B cell (primary cell): ENCODE measurements around the gene SPIRE1. TPM values are rescaled to one million over a fixed set of nuclear protein-coding genes. Genes with fewer than 3 reads are reported as not detected.

Experiments used
- ATAC-seq: fragments of 200-7000 bp; cut with Tn5 transposase; one replicate; pipeline ENCODE4 v1.10.0; 2021; ENCODE audit warnings: low read depth, mild to moderate bottlenecking, moderate number of reproducible peaks, moderate library complexity
- CTCF ChIA-PET: fragments of 350-600 bp; sonication (Branson Sonifier 250); formaldehyde crosslinking; loops from one replicate; lab custom pipeline; 2021; ENCODE audit warnings: antibody characterized with exemption, inconsistent platforms; lab: Charles Lee
- POLR2A ChIA-PET: fragments of 350-600 bp; sonication (Branson Sonifier 250); formaldehyde crosslinking; loops from one replicate; lab custom pipeline; 2021; ENCODE audit warnings: antibody characterized with exemption; lab: Charles Lee
- DNase-seq: peaks from one replicate; pipeline ENCODE4 v3.0.0; 2013
- H2AFZ ChIP-seq: 2 replicates; pipeline ENCODE4 v1.6.1; 2012; ENCODE audit warnings: mild to moderate bottlenecking, low read depth, low read length; ENCODE audit not compliant: insufficient read depth, poor library complexity, severe bottlenecking
- H3K27ac ChIP-seq, 2 donors: 1 replicate in 1 of 2; 2 replicates in 1 of 2; pipeline ENCODE4 v1.5.1; 2012 to 2013; ENCODE audit warnings: low read length in 2 of 2, mild to moderate bottlenecking in 2 of 2, moderate library complexity in 1 of 2
- H3K27me3 ChIP-seq, 4 experiments: fragments of 200-600 bp in 1 of 4; sonication (generic) in 1 of 4; replicated peaks in 1 of 4; 1 replicate in 2 of 4; 2 replicates in 2 of 4; pipeline versions ENCODE4 v1.6.1 to v1.7.0; 2013 to 2016; ENCODE audit warnings: low read length in 3 of 4, mild to moderate bottlenecking in 2 of 4, mixed read lengths in 1 of 4, moderate library complexity in 1 of 4; ENCODE audit not compliant: insufficient read depth in 4 of 4, control insufficient read depth in 3 of 4; ENCODE audit errors: control extremely low read depth in 1 of 4
- H3K36me3 ChIP-seq, 2 experiments: replicated peaks in 1 of 2; 1 replicate in 1 of 2; 2 replicates in 1 of 2; pipeline versions ENCODE4 v1.6.1 to v1.7.1; 2013; ENCODE audit warnings: low read length in 1 of 2; ENCODE audit not compliant: insufficient read depth in 2 of 2, control insufficient read depth in 1 of 2; ENCODE audit errors: control extremely low read depth in 1 of 2, extremely low read depth in 1 of 2
- H3K4me1 ChIP-seq, 2 donors: fragments of 200-600 bp in 1 of 2; sonication (generic) in 1 of 2; 1 replicate in 1 of 2; 2 replicates in 1 of 2; pipeline versions ENCODE4 v1.5.1 to v1.6.1; 2013 to 2017; ENCODE audit warnings: low read length in 2 of 2; ENCODE audit not compliant: control insufficient read depth in 2 of 2, insufficient read depth in 2 of 2
- H3K4me2 ChIP-seq: replicated peaks from 2 replicates; pipeline ENCODE3; 2012; ENCODE audit warnings: mild to moderate bottlenecking, low read depth, low read length; ENCODE audit not compliant: poor library complexity, severe bottlenecking
- H3K4me3 ChIP-seq, 5 experiments: fragments of 200-600 bp in 1 of 5; sonication (generic) in 1 of 5; 1 replicate in 3 of 5; 2 replicates in 2 of 5; pipeline versions ENCODE4 v1.5.1 to v1.7.0; 2011 to 2016; ENCODE audit warnings: low read length in 4 of 5, mild to moderate bottlenecking in 4 of 5, low read depth in 2 of 5, control low read depth in 1 of 5, moderate library complexity in 1 of 5; ENCODE audit not compliant: insufficient read depth in 1 of 5; ENCODE audit errors: control extremely low read depth in 1 of 5, extremely low read depth in 1 of 5
- H3K79me2 ChIP-seq: fragments of 200-600 bp; sonication (generic); one replicate; pipeline ENCODE4 v1.6.0; 2016; ENCODE audit warnings: low read length; ENCODE audit not compliant: control insufficient read depth, insufficient read depth
- H3K9ac ChIP-seq: fragments of 200-600 bp; sonication (generic); 2 replicates; pipeline ENCODE4 v1.6.1; 2017; ENCODE audit warnings: mild to moderate bottlenecking, low read length, moderate library complexity
- H3K9me3 ChIP-seq, 3 donors: one replicate each; pipeline versions ENCODE4 v1.6.1 to v1.7.1; 2013; ENCODE audit warnings: low read length in 2 of 3; ENCODE audit not compliant: control insufficient read depth in 2 of 3, insufficient read depth in 1 of 3; ENCODE audit errors: control extremely low read depth in 1 of 3
- H4K20me1 ChIP-seq: 2 replicates; pipeline ENCODE4 v1.6.0; 2012; ENCODE audit warnings: mild to moderate bottlenecking, low read length; ENCODE audit not compliant: insufficient read depth, control insufficient read depth, poor library complexity, severe bottlenecking
- H3K27ac Mint-ChIP-seq: one replicate; pipeline ENCODE4 v1.8.0; 2021; ENCODE audit warnings: mixed read lengths
- H3K27me3 Mint-ChIP-seq: one replicate; pipeline ENCODE4 v1.8.0; 2021; ENCODE audit warnings: mixed read lengths
- H3K4me1 Mint-ChIP-seq: one replicate; pipeline ENCODE4 v1.8.0; 2021; ENCODE audit warnings: mixed read lengths
- H3K4me3 Mint-ChIP-seq: one replicate; pipeline ENCODE4 v1.8.0; 2021; ENCODE audit warnings: mixed read lengths
- H3K9me3 Mint-ChIP-seq: one replicate; pipeline ENCODE4 v1.8.0; 2022; ENCODE audit warnings: mixed read lengths; ENCODE audit not compliant: insufficient read depth
- EZH2 ChIP-seq: IDR thresholded peaks from 2 replicates; pipeline ENCODE4 v1.6.1; 2012; ENCODE audit warnings: borderline replicate concordance, low read depth, mild to moderate bottlenecking, moderate library complexity, low read length; ENCODE audit not compliant: insufficient read depth, poor library complexity, severe bottlenecking
- WGBS: methylation state at CpG from one replicate; pipeline ENCODE4 v1.1.5; 2013; ENCODE audit warnings: missing lambda C conversion rate; ENCODE audit not compliant: insufficient coverage; 5-methylcytosine and 5-hydroxymethylcytosine counted together
- intact Hi-C: fragments of 100-400 bp; cut with micrococcal nuclease; formaldehyde crosslinking; loops from one replicate; pipeline ENCODE4 v1.10.0; 2022
- polyA plus RNA-seq: library from polyadenylated mRNA; depleted of rRNA; stranded (reverse); fragments of >200 nt; gene quantifications from 2 replicates; pipeline ENCODE4 v1.2.3, GENCODE V29; 2012
- total RNA-seq, 2 donors: library from RNA; stranded (reverse); fragments of 120-200 nt in 1 of 2; gene quantifications; 1 replicate in 1 of 2; 2 replicates in 1 of 2; pipeline versions ENCODE4 v1.2.3 to v1.2.4, GENCODE V29; 2013 to 2022
- TF ChIP-seq, protein P1 (sequence below): fragments of 200-600 bp; IDR thresholded peaks from one replicate; pipeline ENCODE4 v1.8.0; 2022; ENCODE audit warnings: antibody characterized with exemption, mild to moderate bottlenecking

The SPIRE1 gene
- total and polyA plus RNA-seq, 2 donors (not counting 1 experiment from before 2014, with no cell fraction given) = 0.22 to 4.0 TPM

DNA sequence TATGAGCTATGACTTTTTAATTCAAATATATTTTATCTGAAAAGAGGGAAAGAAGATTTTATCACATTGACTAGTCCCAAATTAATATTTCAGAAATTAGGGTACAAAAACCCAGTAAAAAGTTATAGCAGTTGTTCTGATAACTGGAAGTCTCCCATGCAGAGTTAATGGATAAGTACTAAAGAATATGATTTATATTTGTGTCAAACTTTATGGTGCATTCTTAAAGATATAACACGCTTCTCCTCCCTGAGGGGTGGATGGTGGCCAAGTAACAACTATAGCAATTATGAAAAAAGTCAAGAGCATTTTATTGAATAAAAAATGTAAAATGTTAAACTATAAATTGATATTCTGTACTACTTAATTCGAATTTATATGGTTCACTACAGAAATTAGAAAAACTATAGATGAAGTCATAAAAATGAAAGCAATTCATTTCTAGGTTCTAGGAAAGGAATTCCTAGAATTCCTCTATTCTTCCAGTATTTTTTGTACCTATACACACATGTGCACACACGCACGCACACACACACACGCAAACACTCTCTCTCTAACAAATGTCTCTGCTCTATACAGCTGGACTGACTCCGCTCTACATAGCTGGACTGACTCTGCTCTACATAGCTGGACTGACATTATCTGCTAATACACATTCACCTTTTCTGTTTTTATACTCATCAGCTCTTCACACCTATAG, 138.9 kb downstream of the SPIRE1 start:
- ATAC-seq (no peak), DNase-seq (no peak)
- H3K4me2 ChIP-seq = no peak overlapping the region
- no peaks in the 10 kb centered on the region for H3K9me3 ChIP-seq
- no peaks in the 10 kb centered on the region for H4K20me1 ChIP-seq
- H3K27me3 ChIP-seq = no peaks in the 10 kb centered on the region
- no peaks in the 10 kb centered on the region for H3K4me1 ChIP-seq
- TF ChIP-seq EZH2 = no peak
- TF ChIP-seq, protein P1, sequence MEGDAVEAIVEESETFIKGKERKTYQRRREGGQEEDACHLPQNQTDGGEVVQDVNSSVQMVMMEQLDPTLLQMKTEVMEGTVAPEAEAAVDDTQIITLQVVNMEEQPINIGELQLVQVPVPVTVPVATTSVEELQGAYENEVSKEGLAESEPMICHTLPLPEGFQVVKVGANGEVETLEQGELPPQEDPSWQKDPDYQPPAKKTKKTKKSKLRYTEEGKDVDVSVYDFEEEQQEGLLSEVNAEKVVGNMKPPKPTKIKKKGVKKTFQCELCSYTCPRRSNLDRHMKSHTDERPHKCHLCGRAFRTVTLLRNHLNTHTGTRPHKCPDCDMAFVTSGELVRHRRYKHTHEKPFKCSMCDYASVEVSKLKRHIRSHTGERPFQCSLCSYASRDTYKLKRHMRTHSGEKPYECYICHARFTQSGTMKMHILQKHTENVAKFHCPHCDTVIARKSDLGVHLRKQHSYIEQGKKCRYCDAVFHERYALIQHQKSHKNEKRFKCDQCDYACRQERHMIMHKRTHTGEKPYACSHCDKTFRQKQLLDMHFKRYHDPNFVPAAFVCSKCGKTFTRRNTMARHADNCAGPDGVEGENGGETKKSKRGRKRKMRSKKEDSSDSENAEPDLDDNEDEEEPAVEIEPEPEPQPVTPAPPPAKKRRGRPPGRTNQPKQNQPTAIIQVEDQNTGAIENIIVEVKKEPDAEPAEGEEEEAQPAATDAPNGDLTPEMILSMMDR = no peak
- Mint-ChIP-seq H3K4me3 (no peak overlapping the region), H3K27ac (no peak overlapping the region), H3K4me1 (no peaks in the 10 kb centered on the region), H3K27me3 (peaks cover 3% of the 10 kb centered on the region), H3K9me3 (no peaks in the 10 kb centered on the region)
- no peak overlapping the region for H3K9ac ChIP-seq
- POLR2A ChIA-PET = no interaction called here
- no peaks in the 10 kb centered on the region for H3K36me3 ChIP-seq
- no peaks in the 10 kb centered on the region for H3K79me2 ChIP-seq
- CTCF ChIA-PET = interaction anchor here (0.6 kb wide), 1 partner anchor 116 kb away, joined by 4 read pairs; no protein-coding TSS in a partner anchor
- intact Hi-C loops = no loop called here
- no peak overlapping the region for H3K27ac ChIP-seq
- H3K4me3 ChIP-seq = no peak overlapping the region
- H2AFZ ChIP-seq = no peak overlapping the region
- WGBS = 96% methylated on average over 4 of the region's 6 CpGs

DNA sequence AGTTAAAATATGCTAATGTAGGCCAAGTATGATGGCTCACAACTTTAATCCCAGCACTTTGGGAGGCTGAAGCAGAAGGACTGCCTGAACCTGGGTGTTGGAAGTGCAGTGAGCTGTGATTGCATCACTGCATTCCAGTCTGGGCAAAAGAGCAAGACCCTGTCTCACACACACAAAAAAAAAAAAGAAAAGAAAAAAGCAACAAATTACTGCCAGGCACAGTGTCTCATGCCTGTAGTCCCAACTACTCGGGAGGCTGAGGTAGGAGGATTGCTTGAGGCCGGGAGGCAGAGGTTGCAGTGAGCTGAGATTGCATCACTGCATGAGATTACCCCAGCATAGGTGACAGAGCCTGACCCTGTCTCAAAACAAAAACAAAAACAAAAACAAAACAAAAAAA, 139.6 kb downstream of the SPIRE1 start:
- DNase-seq = no peak
- no peak overlapping the region for H3K4me3 Mint-ChIP-seq
- H3K4me3 ChIP-seq = no peak overlapping the region
- H3K27ac Mint-ChIP-seq = no peak overlapping the region
- H3K27me3 Mint-ChIP-seq = peaks cover 3% of the 10 kb centered on the region
- H3K36me3 ChIP-seq = no peaks in the 10 kb centered on the region
- CTCF ChIA-PET = interaction anchor here (0.6 kb wide), 1 partner anchor 115 kb away, joined by 4 read pairs; no protein-coding TSS in a partner anchor
- intact Hi-C loops = no loop called here
- H3K9ac ChIP-seq = no peak overlapping the region
- no peak overlapping the region for H2AFZ ChIP-seq
- no peak for ATAC-seq
- H3K9me3 Mint-ChIP-seq = no peaks in the 10 kb centered on the region
- no peaks in the 10 kb centered on the region for H3K4me1 Mint-ChIP-seq
- TF ChIP-seq EZH2 = no peak
- TF ChIP-seq, protein P1 = no peak
- H3K4me2 ChIP-seq = no peak overlapping the region
- H3K4me1 ChIP-seq = no peaks in the 10 kb centered on the region
- WGBS = 94% methylated on average over 2 of the region's 2 CpGs
- H4K20me1 ChIP-seq = no peaks in the 10 kb centered on the region
- POLR2A ChIA-PET = no interaction called here
- no peaks in the 10 kb centered on the region for H3K9me3 ChIP-seq
- H3K27ac ChIP-seq = no peak overlapping the region
- no peaks in the 10 kb centered on the region for H3K27me3 ChIP-seq
- H3K79me2 ChIP-seq = no peaks in the 10 kb centered on the region
